Endothelial cell (in vitro differentiated cells): ENCODE measurements around the gene CNTD1. TPM values are rescaled to one million over a fixed set of nuclear protein-coding genes. Genes with fewer than 3 reads are reported as not detected.
A peak's percentile ranks its signal among the peaks of the same experiment; 100 is the strongest.
"Not testable (repeated sequence)": the region's sequence is repeated elsewhere in the genome, so short reads cannot be mapped to it uniquely, and the experiment has no call there.

Experiments
- DNase-seq: peaks from one replicate; pipeline ENCODE4 v3.0.0; 2021; ENCODE audit warnings: low spot score
- H3K27ac Mint-ChIP-seq: one replicate; pipeline ENCODE4 v1.8.0; 2021; ENCODE audit warnings: mixed read lengths, inconsistent platforms; ENCODE audit not compliant: unreplicated experiment
- H3K27me3 Mint-ChIP-seq: one replicate; pipeline ENCODE4 v1.8.0; 2021; ENCODE audit warnings: mild to moderate bottlenecking, moderate library complexity, mixed read lengths, inconsistent platforms; ENCODE audit not compliant: unreplicated experiment
- H3K36me3 Mint-ChIP-seq: one replicate; pipeline ENCODE4 v1.8.0; 2021; ENCODE audit warnings: mild to moderate bottlenecking, low read depth, mixed read lengths, inconsistent platforms; ENCODE audit not compliant: unreplicated experiment
- H3K4me1 Mint-ChIP-seq: one replicate; pipeline ENCODE4 v1.8.0; 2021; ENCODE audit warnings: mild to moderate bottlenecking, mixed read lengths, inconsistent platforms; ENCODE audit not compliant: unreplicated experiment
- H3K4me3 Mint-ChIP-seq: one replicate; pipeline ENCODE4 v1.8.0; 2021; ENCODE audit warnings: mild to moderate bottlenecking, mixed read lengths, inconsistent platforms; ENCODE audit not compliant: unreplicated experiment
- H3K9me3 Mint-ChIP-seq: one replicate; pipeline ENCODE4 v1.8.0; 2021; ENCODE audit warnings: mixed read lengths, inconsistent platforms; ENCODE audit not compliant: unreplicated experiment
- CTCF ChIP-seq: fragments of 200-600 bp; sonication (generic); IDR thresholded peaks from one replicate; pipeline ENCODE4 v1.5.0; 2021; ENCODE audit warnings: antibody characterized with exemption; ENCODE audit not compliant: unreplicated experiment
- total RNA-seq: library from RNA; stranded (reverse); fragmentation: NEBNext Ultra II Directional; extraction: Animal tissue kit (Norgen Biotek cat#: 25700); gene quantifications from one replicate; pipeline ENCODE4 v1.2.1, GENCODE V29; 2021; ENCODE audit not compliant: unreplicated experiment

The CNTD1 gene
- total RNA-seq, 1 donor from 2014 or later, result 0.59 TPM

- DNase-seq, result no peak
- H3K36me3 Mint-ChIP-seq, result no peaks in the 10 kb centered on the region
- peaks cover 24% of the 10 kb centered on the region for H3K4me1 Mint-ChIP-seq
- H3K27ac Mint-ChIP-seq, result no peak within 1 kb of the TSS
- no peak within 1 kb of the TSS for H3K4me3 Mint-ChIP-seq
- no peaks in the 10 kb centered on the region for H3K9me3 Mint-ChIP-seq
- peaks cover 9% of the 10 kb centered on the region for H3K27me3 Mint-ChIP-seq
- TF ChIP-seq CTCF, result no peak
These were observed 52.3 kb downstream of the CNTD1 start, which contains the start of gene AOC3 for GRCh38 chr17:42850954-42851353. Gene AOC3 (plus strand): TSS chr17:42851199. CDS start chr17:42851344, 145 bp downstream.

- not testable (repeated sequence) for H3K27ac Mint-ChIP-seq, H3K27me3 Mint-ChIP-seq, H3K4me3 Mint-ChIP-seq, H3K9me3 Mint-ChIP-seq, DNase-seq, H3K36me3 Mint-ChIP-seq
- peaks cover 24% of the 10 kb centered on the region for H3K4me1 Mint-ChIP-seq
These were observed 52.9 kb downstream of the CNTD1 start for GRCh38 chr17:42851371-42852240.

- no peak for TF ChIP-seq CTCF
- H3K9me3 Mint-ChIP-seq, result no peaks in the 10 kb centered on the region
- no peak for DNase-seq
- H3K4me3 Mint-ChIP-seq, result no peak overlapping the region
- no peaks in the 10 kb centered on the region for H3K36me3 Mint-ChIP-seq
- peaks cover 30% of the 10 kb centered on the region for H3K4me1 Mint-ChIP-seq
- peaks cover 12% of the 10 kb centered on the region for H3K27me3 Mint-ChIP-seq
- peak overlapping the region; percentile 10 for H3K27ac Mint-ChIP-seq
These were observed 53.7 kb downstream of the CNTD1 start for GRCh38 chr17:42852351-42852750.

GRCh38 chr17:42853004-42853403 lies 54.3 kb downstream of the CNTD1 start:
- Mint-ChIP-seq H3K27me3 (peaks cover 12% of the 10 kb centered on the region), H3K27ac (no peak overlapping the region), H3K36me3 (no peaks in the 10 kb centered on the region), H3K4me1 (peaks cover 33% of the 10 kb centered on the region), H3K9me3 (no peaks in the 10 kb centered on the region), H3K4me3 (peak overlapping the region; percentile 48)
- no peak for TF ChIP-seq CTCF
- no peak for DNase-seq

- TF ChIP-seq CTCF, result no peak
- H3K9me3 Mint-ChIP-seq, result no peaks in the 10 kb centered on the region
- H3K27ac Mint-ChIP-seq, result peak overlapping the region; percentile 2
- H3K4me1 Mint-ChIP-seq, result peaks cover 33% of the 10 kb centered on the region
- no peak for DNase-seq
- H3K27me3 Mint-ChIP-seq, result peaks cover 12% of the 10 kb centered on the region
- H3K4me3 Mint-ChIP-seq, result peak overlapping the region; percentile 48
- H3K36me3 Mint-ChIP-seq, result no peaks in the 10 kb centered on the region
These were observed 54.9 kb downstream of the CNTD1 start for GRCh38 chr17:42853597-42853967.
